HG03159 (cell line): Measurements from ENCODE around the gene BRIX1.
A peak's percentile ranks its signal among the peaks of the same experiment; 100 is the strongest.
"Not testable (repeated sequence)": the region's sequence is repeated elsewhere in the genome, so short reads cannot be mapped to it uniquely, and the experiment has no call there.

ENCODE experiments used
- ATAC-seq: cut with Tn5 transposase; IDR thresholded peaks from one replicate; pipeline ENCODE4 v1.9.1; 2021; ENCODE audit warnings: mild to moderate bottlenecking, moderate library complexity; ENCODE audit not compliant: unreplicated experiment

BRIX1 gene

DNA sequence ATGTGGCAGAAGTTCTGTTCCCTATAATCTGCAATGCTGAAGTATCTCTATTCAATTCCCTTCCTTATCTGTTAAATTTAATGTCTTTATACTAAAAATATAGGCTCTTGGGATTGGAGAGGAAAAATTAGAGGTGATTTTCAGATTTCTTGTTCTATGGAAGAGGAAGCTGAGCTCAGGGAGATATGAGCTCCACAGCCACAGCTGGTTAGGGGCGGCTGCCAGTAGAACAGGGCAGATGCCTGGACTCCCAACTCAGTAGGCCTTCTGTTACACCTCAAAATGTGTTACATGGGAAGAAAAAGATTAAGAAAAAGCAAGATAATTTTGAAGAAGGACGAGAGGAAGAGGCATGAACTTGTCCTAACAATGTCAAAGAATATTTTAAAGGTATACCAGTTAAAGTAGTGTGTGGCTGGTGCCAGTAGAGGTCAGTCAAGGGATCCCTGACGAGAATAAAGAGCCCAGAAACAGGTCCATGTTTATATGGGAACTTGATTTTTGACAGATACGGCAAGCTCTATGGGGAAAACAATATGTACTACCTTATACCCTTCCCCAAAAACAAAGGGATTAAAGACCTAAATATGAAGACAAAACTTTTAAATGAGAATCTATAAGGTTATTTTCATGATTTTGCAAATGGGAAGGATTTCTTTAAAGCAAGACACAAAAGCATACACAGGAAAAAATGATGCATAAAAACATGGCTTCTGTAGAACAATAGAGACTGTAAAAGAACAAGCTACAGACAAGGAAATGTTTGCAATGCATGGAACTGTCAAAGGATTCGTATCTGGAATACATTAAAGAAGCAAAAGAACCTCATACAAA is 42.6 kb downstream of the BRIX1 start:
- ATAC-seq = no peak

DNA sequence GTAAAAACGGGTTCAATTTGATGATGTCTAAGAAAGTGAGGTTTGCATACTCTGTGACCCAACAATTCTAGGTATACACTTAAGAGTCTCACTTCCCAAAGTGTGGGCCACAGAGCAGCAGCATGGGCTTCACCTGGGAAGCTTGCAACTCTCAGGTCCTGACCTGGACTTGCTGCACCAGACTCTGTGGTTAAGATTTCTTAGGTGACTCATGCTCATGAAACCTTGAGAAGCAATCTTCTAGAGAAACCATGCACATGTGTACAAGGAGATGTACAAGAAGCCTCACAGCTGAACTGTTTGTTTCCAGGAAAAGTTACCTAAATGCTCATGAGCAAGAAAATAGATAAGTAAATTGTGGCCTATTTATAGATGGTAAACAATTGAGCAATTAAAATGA is 43.8 kb downstream of the BRIX1 start:
- ATAC-seq = peak; percentile 91

DNA sequence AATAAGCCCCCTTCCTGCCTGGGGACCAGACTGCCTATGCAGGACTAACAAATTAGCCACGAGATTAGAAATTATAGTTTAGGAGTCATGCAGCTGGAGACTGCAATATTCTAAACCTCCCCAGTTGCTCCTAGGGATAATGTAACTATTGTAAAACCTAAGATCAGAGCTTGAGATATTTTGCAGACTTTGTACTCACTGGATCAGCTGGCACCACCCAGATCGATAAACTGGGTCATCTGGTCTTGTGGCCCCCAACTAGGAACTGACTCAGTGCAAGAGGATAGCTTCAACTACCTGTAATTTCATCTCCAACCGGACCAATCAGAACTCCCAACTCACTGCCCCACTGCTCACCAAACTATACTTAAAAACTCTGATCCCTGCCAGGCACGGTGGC is 52.0 kb downstream of the BRIX1 start:
- ATAC-seq = no peak

DNA sequence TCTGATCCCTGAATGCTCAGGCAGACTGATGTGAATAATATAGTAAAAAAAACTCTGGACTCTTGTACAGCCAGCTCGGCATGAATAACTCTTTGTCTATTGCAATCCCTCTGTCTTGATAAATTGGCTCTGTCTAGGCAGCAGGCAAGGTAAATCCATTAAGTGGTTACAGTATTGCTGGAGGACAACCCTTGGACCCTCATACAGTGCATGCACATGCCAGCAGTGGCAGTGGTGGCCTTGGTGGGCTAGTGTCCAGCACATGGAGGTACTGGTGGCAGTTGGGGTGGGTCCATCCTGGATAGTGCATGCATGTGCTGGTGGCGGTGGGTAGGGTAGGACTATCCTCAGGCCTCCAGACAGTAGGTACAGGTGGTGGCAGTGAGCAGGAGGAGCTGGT is 52.7 kb downstream of the BRIX1 start:
- no peak for ATAC-seq

DNA sequence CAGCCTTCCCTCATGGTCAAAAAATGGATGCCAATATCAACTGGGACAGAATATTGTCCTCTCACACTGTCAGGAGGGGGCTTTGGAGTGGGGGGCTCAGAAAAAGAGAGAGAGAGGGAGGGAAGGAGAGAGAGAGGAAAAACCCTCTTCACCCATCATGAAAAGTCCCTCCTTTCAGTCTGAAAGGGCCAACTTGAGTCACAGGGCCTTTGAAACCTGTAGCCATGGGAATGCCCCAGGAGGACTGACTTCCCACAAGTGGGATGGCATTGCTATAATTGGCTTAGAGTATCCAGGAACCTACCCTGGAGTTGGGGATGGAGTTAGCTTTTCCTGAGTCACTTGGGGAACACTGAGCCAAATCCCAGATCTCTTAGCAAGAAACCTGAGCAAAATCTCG is 55.0 kb downstream of the BRIX1 start:
- ATAC-seq = no peak

DNA sequence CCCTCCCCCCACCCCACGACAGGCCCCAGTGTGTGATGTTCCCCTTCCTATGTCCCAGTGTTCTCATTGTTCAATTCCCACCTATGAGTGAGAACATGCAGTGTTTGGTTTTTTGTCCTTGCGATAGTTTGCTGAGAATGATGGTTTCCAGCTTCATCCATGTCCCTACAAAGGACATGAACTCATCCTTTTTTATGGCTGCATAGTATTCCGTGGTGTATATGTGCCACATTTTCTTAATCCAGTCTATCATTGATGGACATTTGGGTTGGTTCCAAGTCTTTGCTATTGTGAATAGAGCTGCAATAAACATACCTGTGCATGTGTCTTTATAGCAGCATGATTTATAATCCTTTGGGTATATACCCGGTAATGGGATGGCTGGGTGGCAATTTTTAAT is 56.1 kb downstream of the BRIX1 start:
- ATAC-seq = not testable (repeated sequence)
